GM18517 (cell line): ENCODE data around the gene B3GNT3.

Experiments used
- ATAC-seq: cut with Tn5 transposase; IDR thresholded peaks from one replicate; pipeline ENCODE4 v1.9.1; 2021; ENCODE audit warnings: mild to moderate bottlenecking, moderate library complexity; ENCODE audit not compliant: unreplicated experiment

Gene B3GNT3, protein sequence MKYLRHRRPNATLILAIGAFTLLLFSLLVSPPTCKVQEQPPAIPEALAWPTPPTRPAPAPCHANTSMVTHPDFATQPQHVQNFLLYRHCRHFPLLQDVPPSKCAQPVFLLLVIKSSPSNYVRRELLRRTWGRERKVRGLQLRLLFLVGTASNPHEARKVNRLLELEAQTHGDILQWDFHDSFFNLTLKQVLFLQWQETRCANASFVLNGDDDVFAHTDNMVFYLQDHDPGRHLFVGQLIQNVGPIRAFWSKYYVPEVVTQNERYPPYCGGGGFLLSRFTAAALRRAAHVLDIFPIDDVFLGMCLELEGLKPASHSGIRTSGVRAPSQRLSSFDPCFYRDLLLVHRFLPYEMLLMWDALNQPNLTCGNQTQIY

DNA sequence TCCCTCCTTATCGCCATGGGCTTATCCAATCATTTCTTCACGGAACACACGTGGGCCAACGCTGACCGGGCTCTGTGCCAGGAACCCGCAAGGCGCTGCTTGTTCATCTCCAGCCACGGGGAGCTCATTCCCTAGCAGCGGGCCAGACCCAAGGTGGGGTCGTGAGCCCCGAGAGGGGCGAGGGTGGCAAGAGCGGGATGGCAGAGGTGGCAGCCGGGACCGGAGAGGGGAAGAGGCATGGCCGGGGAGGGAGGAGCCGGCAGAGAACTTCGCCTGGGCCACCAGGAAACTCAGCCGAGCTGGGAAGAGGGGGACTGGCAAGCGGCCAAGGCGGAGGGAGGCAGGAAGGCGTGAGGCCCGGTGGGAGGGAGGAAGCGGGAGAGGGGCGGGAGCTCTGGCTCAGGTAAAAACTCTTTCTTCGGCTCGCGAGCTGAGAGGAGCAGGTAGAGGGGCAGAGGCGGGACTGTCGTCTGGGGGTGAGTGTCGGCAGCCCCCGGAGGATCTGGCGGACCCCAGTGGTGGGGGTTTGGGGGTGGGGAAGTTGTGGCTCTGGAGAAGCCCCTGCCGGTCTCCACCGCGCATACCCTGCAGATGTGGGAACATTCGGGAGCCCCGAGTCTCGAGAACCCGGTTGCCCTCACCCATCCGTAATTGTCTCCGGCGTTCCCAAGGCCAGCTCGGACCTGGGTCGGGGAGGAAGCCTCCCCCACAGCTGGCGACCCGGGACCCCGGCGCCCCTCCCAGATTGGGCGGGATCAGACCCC, at the start of gene B3GNT3:
B3GNT3 (plus strand) TSS at position 408 of the 764 bp plus-strand sequence. CDS start 12,670 bp downstream, outside the sequence.
- ATAC-seq = no peak

DNA sequence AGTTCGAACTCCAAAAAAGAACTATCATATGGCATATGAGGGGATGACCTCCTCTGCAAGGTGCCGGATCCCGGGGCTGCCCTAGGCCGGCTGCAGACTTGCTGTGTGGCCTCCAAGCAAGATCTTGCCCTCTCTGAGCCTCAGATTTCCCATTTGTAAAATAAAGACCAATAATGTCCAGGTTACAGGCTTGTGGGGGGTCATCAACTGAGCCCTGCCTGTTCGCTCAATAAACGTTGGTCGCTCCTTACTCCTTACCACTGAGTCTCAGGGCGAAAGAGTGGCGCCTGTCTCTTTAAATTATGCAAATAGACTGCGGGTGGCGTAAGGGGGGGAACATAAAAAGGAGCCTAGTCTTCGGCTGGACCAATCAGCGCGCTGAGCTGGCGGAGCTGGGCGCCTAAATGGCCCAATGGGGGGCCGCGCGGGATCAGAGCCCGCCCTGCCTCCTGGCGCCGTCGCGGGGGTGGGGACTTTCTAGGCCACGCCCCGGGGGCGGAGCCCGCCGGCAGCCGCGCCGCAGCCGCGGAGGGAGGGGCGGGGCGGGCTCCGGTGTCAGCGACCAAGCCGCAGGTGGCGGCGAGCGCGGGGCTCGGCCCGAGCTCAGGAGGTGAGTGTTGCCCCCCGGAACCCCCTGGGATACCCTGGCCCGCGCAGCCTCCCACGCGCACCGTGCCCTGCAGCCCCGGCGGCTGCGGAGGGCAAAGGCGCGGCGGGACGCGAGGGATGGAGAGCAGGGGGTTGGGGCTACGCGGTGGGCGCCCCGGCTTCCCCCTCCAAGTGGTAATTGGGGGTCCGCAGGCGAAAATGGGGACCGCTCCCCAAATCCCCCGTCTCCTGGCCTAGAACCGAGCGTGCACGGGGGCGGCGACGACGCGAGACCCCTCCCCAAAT, 47.5 kb upstream of the B3GNT3 start:
- peak; percentile 58 for ATAC-seq

DNA sequence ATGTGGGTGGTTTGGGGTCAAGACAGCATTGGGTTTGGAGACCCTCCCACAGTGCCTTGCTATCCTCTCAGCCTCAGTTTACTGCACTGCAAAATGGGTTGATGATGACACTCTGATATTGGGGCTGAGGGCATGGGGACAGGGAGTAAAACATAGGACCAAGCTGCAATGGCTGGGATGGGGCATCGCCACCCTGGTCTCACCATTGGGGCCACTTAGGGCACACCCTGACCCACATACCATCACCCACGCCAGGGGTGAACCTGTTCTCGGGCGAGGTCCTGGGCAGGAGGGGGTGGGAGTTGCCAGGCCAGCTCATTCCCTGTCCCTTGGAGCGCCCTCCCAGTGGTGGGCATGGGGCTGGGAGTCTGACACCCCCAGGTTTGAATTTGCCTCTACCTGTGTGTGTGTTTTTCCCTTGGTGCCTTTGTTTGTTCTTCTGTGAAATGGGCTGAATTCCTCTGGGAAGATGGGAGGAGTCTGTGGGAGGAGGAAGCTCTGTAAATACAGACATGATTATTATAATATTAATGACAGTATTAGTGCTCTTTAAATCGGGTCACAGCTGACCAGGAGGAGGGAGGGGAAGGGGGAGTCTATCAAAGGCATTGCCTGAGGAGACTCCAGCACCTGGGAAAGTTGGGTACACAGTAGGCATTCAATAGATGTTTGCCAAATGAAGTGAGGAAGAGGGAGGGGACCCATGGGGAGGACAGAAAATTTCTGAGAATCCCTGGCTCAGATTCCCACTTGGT, 45.9 kb upstream of the B3GNT3 start:
- no peak for ATAC-seq

DNA sequence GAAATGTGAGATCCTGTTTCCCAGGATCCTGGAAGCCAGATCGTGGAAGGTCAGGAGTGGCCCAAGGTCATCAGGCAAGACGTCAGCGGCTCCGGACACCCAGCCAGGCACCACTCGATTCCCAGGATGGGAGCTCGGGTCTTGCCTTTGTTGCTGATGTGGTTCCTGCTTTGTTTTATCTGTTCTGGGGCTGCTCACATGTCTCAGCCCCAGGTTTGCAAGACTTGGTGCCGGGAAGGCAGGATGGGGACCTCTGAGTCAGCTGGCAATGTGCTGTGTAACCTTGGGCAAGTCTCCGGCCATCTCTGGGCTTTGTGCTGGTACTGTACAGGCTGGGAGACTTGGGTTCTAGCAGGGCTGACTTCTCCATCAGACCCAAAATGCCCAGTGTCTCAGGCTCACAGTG, 45.0 kb upstream of the B3GNT3 start:
- no peak for ATAC-seq

DNA sequence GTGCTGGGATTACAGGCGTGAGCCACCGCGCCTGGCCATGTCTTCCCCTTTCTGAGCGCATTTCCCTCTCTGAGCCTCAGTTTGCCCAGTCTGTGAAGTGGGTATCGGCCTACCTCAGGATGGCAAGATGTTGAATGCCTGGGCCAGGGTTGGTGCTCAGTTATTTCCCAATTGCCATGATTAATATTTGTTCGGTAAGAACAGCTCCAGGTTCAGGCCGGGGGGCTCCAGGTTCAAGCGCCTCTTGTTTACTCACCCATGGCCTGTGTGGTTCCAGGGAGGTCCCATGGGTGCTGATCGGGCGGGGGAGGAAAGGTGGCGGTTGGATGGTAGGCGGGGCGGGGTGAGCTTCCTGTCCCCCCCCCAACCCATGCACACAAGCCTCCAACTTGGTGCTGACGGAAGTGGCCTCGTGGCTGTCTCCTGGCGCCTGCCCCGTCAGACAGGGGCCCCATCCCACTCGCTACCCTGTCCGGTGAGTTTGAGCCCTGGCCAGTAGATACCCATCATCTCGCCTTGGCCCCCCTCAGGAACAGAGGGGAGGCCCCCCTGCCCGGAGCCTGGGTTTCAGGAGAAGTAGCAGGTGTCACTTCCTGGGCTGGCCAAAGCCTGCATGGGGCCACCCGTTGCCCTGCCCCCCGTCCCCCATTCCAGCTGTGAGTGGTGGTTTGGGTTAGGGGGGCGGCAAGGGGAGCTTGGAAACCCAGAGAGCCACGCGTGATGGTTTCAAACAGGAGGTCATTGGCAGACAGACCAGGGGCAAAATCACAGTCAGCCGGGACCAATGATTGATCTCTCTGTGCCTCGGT, 43.6 kb upstream of the B3GNT3 start, which contains the start of gene FCHO1:
FCHO1 (plus strand) TSS at position 375 of the 809 bp plus-strand sequence. CDS start 3,688 bp downstream, outside the sequence.
- no peak for ATAC-seq

DNA sequence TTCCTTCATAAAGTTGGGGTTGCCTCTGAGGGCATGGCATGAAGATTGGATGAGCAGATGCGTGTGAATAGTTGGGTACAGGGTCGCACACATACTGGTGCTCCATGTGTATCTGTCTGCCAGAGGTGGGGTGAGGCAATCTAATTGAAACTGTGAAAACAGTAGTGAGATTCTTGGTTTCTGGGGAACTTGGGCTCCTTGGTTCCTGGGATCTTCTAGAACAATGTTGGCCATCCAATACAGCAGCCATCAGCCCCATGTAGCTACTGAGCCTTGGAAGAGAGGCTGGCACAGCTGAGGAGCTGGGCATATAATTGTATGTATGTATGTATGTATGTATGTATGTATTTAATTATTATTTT, 43.0 kb upstream of the B3GNT3 start:
- no peak for ATAC-seq

DNA sequence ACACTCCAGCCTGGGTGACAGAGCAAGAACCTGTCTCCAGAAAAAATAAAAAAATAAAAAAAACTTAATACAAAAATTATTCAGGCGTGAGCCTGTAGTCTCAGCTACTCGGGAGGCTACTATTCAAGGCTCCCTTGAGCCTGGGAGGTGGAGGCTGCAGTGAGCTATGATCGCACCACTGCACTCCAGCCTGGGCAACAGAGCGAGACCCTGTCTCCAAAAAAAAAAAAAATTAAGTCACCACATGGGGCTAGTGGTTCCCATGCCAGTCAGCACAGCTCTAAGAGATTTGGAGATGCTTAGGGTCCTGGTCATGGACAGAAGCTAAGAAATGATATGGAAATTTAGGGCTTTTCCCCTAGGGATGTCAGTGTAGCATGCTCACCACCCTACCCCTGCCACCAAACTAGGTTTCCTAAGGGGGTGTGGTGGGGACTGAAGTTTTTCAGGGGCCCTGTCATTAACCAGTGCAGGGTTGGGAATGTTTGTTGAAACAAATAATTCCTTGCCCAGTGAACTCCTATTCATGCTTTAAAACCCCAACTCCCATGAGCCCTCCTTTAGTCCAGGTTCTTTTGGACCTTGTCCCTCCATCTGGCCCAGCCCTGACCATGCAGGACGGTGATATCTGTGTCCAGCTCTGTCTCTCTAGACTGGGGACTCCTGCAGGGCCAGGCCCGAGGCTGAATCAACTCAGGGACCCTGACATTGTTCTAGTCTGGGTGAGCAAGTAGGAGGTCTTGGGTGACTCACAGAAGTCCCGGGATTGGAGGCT, 41.9 kb upstream of the B3GNT3 start:
- ATAC-seq = no peak

DNA sequence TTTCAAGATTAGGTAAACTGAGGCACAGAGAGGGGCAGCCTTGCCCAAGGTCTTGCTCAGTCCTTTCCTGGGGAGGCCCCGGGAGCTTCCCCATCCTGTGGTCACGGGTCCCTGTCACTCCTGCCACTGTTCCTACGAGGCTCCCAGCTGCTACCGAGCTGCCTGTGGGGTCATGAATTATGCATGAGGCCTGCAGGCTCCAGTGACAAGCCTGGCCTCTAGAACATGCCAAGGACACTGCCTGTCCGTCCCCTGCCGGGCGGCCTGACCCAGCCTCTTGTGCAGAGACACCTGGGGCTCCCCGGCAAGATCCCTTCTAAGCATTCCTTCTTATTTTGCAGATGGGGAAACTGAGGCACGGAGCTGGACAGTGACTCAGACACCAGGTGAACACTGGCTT, 41.0 kb upstream of the B3GNT3 start:
- no peak for ATAC-seq

DNA sequence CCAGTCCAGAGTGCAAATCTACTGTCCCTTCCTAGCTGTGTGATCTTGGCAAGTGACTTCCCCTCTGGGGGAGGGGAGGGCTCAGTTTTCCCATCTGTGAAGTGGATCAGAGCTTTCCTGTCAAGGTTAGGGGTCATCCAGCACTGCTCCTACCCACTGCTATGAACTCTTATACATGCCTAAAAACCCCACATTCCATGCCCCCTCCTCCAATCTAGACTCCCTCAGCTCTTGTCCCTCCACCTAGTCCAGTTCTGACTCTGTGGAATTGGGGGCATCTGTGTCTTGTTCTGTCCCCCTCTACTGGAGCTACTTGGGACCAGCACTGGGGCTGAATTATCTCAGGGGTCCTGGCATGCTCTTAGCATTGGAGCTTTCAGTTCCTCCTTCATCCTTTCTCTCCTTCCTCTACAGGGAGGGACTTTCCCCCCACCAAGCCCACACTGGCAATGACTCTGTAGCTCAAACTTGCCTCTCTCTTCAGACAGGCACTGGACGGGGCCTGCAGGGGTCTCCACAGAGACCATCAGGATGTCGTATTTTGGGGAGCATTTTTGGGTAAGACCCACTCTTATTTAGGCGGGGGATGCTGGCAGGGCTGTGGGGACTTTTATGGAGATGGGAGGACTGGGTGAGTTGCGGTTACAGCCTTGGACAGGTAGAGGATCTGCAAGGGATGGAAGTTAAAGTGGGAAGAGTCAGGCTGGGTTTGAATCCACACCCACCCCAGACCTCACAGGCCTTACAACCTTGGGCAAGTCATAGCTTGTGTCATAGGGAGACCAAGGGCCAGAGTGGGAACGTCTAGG, 40.1 kb upstream of the B3GNT3 start:
- ATAC-seq = peak; percentile 53

DNA sequence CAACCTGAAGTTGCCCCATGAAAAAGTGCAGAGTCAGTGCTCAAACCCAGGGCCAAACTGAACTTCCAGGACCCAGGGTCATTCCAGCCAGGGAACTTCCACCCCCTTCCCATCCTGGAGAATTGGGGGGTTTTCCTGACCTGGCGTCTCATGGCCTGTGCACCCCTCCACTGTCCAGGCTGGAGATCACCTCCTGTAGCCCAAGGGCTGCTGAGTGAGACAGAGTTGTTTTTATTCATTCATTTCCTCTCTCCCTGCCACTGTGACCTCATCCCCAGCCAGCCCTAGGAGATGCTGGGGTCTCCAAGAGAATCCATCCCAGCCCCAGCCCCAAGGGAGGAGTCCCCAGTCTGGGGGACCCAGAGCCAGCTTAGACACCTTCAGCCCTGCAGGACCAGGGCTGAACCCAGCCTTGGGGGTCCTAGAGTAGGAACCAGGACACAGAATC, 39.5 kb upstream of the B3GNT3 start:
- no peak for ATAC-seq

DNA sequence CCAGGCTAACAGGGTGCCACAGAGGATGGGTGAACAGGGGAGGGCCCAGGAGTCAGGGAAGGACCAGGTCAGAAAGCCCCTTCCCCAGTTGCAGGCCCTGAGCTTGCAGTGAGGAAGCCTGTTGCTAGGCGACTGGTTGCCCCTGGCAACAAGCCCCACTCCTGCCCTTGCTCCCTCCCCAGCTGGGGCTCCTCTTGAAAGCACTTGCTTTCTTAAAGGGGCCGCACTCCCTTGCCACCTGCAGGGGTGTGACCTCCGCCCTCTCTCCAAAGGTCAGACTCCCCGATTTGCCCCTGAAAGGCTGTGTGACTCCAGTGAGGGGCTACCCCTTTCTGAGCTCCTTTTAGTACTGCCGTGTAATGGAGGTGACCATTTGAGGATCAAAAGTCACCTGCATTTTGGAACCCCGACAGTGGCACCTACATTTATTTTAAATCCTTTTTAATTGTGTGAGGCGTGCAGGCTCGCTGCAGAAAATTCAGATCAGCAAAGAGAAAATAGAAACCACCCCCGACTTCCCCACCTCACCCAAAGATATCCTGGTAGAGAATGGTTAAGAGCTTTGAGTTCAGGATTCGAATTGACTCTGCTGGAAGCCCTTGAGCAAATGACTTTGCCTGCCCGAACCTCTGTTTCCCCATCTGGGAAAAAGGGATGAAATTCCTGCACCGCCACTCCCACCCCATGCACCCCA, 38.8 kb upstream of the B3GNT3 start:
- no peak for ATAC-seq

DNA sequence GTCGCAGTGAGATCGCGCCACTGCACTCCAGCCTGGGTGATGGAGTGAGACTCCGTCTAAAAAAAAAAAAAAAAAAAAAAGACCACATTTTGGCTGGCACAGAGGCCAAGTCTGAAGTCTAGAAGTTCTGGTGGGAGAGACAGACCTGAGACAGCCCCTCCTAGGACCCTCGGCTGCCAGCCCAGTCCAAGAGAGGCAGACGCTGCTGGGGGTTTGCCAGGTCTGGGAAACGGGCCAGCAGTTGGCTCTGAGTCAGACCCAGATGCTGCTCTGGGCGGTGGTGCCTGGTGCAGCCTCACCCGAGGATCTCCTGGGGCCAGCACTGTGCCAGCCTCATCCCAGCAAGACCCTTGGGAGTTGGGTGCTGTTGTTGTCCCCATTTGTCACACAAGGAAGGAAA, 37.8 kb upstream of the B3GNT3 start:
- no peak for ATAC-seq

DNA sequence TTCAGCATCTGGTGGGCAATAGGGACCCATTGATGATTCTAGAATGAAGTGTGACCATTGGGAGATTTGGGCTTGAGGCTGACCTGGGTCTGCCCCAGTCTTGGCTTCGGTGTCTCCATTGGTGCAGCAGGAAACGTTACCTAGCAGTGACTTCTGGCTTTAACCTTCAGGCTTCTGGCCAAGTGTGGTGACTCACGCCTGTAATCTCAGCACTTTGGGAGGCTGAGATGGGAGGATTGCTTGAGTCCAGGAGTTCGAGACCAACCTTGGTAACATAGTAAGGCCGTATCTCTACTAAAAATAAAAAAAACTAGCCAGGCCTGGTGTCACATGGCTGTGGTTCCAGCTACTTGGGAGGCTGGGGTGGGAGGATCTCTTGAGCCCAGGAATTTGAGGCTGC, 36.4 kb upstream of the B3GNT3 start:
- ATAC-seq = no peak

DNA sequence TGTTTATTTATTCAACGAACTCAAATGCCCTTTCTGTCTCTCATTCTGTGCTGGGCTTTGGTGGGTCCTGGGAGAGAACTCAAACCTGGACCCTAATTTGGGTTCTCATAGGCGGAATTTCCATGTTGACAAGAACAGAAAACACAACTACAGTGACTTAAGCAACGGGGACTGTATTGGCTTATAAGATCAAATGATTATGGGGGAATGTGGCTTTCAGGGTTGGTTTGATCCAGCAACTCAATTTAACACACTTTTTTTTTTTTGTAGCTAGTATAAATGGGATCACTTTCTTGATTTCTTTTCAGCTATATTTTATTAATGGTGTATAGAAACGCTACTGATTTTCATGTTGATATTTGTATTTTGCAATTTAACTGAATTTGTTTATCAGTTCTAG, 33.8 kb upstream of the B3GNT3 start:
- no peak for ATAC-seq

DNA sequence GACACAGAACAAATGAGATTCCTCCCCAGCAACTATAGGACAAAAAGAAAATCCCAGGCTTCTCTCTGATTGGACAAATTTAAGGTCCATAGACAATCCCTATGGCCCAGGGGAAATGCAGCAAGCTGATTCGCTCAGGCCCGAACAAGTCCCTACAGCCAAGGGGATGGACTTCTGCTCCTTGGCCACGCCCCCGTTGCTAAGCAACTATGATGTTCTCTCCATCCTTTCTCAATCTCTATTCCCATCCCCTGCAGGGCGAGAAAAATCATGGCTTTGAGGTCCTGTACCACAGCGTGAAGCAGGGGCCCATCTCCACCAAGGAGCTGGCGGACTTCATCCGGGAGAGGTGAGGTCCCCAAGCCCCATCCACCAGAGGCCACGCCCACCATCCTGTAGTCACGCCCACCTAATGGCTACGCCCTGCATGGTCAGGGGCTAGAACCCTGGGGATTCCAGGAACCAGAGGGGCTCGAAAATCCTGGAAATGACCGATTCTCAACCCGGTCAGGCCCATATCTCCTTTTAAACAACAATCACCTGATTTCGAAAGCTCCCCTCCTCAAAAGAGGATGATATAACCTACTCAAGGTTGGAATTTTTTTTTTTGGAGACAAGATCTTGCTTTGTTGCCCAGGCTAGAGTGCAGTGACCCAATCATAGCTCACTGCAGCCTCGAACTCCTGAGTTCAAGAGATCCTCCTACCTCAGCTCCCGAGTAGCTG, 32.3 kb upstream of the B3GNT3 start:
- no peak for ATAC-seq

DNA sequence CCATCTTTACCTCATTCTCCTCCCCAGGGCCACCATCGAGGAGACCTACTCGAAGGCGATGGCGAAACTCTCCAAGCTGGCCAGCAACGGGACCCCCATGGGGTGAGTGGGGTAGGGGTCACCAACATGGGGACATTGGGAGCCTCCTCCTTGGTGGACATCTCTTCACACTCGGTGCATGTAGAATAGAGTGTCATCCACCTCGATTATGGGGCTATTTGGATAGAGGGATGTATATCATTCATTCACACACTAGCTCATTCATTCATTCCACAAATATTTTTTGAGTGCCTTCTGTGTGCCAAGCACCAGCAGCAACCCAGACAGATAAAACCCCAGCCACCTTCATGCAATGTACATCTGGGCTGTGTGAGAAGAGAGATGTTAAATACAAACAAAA, 30.6 kb upstream of the B3GNT3 start:
- no peak for ATAC-seq
